Vagina (tissue), 2 donors: ENCODE measurements around the gene AADACL3.

Experiments
- POLR2AphosphoS5 ChIP-seq, 2 donors: sonication (generic); formaldehyde crosslinking; IDR thresholded peaks; one replicate each; pipeline ENCODE4 v1.9.0; 2017; ENCODE audit warnings: antibody characterized with exemption in 2 of 2, mild to moderate bottlenecking in 2 of 2, low read depth in 1 of 2; ENCODE audit not compliant: insufficient read depth in 1 of 2
- TF ChIP-seq, protein P1 (sequence below), 3 experiments: fragments of 450-650 bp in 2 of 3; fragments of 200-600 bp in 1 of 3; sonication (generic) in 1 of 3; IDR thresholded peaks; one replicate each; pipeline ENCODE4 v1.5.1; 2017 to 2019; ENCODE audit warnings: antibody characterized with exemption in 3 of 3, mild to moderate bottlenecking in 2 of 3, moderate library complexity in 2 of 3

- TF ChIP-seq, protein P1, sequence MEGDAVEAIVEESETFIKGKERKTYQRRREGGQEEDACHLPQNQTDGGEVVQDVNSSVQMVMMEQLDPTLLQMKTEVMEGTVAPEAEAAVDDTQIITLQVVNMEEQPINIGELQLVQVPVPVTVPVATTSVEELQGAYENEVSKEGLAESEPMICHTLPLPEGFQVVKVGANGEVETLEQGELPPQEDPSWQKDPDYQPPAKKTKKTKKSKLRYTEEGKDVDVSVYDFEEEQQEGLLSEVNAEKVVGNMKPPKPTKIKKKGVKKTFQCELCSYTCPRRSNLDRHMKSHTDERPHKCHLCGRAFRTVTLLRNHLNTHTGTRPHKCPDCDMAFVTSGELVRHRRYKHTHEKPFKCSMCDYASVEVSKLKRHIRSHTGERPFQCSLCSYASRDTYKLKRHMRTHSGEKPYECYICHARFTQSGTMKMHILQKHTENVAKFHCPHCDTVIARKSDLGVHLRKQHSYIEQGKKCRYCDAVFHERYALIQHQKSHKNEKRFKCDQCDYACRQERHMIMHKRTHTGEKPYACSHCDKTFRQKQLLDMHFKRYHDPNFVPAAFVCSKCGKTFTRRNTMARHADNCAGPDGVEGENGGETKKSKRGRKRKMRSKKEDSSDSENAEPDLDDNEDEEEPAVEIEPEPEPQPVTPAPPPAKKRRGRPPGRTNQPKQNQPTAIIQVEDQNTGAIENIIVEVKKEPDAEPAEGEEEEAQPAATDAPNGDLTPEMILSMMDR (IDR thresholded peaks at IDR 0.05) = no peak
- TF ChIP-seq POLR2AphosphoS5 (IDR thresholded peaks at IDR 0.05; ENCODE audit: insufficient read depth in 1 of 2, low read depth in 1 of 2) = no peak
Observed at GRCh38 chr1:12696658-12697057, 19.3 kb upstream of the AADACL3 start.
